ENCODE results near the gene NXPH4. TPM values are rescaled to one million over a fixed set of nuclear protein-coding genes. Genes with fewer than 3 reads are reported as not detected.

Gene NXPH4
- total RNA-seq, 2 donors from 2014 or later, result 0.11 to 0.54 TPM

- Mint-ChIP-seq H3K9me3 (no peaks in the 10 kb centered on the region), H3K36me3 (no peaks in the 10 kb centered on the region), H3K27ac (no peak overlapping the region)
- ATAC-seq, result no peak
- DNase-seq (ENCODE audit: low spot score in 2 of 2), result no peak
Observed at GRCh38 chr12:57221169-57221917, 4.7 kb downstream of the NXPH4 start.

- DNase-seq (ENCODE audit: low spot score in 2 of 2) (no peak), ATAC-seq (no peak)
Observed at GRCh38 chr12:57222286-57223190, 5.9 kb downstream of the NXPH4 start.

GRCh38 chr12:57223191-57224165, 6.9 kb downstream of the NXPH4 start:
- Mint-ChIP-seq H3K36me3 (no peaks in the 10 kb centered on the region), H3K9me3 (no peaks in the 10 kb centered on the region), H3K27ac (no peak overlapping the region)
- ATAC-seq (peak; percentile 40 to 45), DNase-seq (ENCODE audit: low spot score in 2 of 2) (no peak)

More at GRCh38 chr12:57222286-57223190, 5.9 kb downstream of the NXPH4 start:
- Mint-ChIP-seq H3K27ac (no peak overlapping the region), H3K36me3 (no peaks in the 10 kb centered on the region), H3K9me3 (no peaks in the 10 kb centered on the region)

- ATAC-seq (peak; percentile 1 to 2), DNase-seq (ENCODE audit: low spot score in 2 of 2) (no peak)
- no peak overlapping the region for H3K27ac Mint-ChIP-seq
Observed at GRCh38 chr12:57224278-57224972, 7.8 kb downstream of the NXPH4 start.

GRCh38 chr12:57224973-57225679, 8.5 kb downstream of the NXPH4 start:
- Mint-ChIP-seq H3K36me3 (peaks cover 7% of the 10 kb centered on the region in 2 donors), H3K27ac (no peak overlapping the region), H3K9me3 (no peaks in the 10 kb centered on the region)
- peak in 1 of 2 donors; percentile 81 for DNase-seq (ENCODE audit: low spot score in 2 of 2)
- ATAC-seq, result peak; percentile 60 to 75

More at GRCh38 chr12:57224278-57224972, 7.8 kb downstream of the NXPH4 start:
- Mint-ChIP-seq H3K9me3 (no peaks in the 10 kb centered on the region), H3K36me3 (peaks cover under 1% of the 10 kb centered on the region in 2 donors)

- Mint-ChIP-seq H3K27ac (no peak overlapping the region), H3K36me3 (peaks cover 13 to 14% of the 10 kb centered on the region in 2 donors), H3K9me3 (no peaks in the 10 kb centered on the region)
- DNase-seq (ENCODE audit: low spot score in 2 of 2) (no peak), ATAC-seq (no peak)
Observed at GRCh38 chr12:57225680-57226210, 9.2 kb downstream of the NXPH4 start.

- no peak for ATAC-seq
- no peak overlapping the region for H3K27ac Mint-ChIP-seq
- H3K9me3 Mint-ChIP-seq, result no peaks in the 10 kb centered on the region
- DNase-seq (ENCODE audit: low spot score in 2 of 2), result no peak
- peaks cover 21 to 24% of the 10 kb centered on the region in 2 donors for H3K36me3 Mint-ChIP-seq
Observed at GRCh38 chr12:57226588-57227314, 10.2 kb downstream of the NXPH4 start.

- H3K27ac Mint-ChIP-seq, result no peak overlapping the region
- ATAC-seq (no peak), DNase-seq (ENCODE audit: low spot score in 2 of 2) (no peak)
- H3K9me3 Mint-ChIP-seq, result no peaks in the 10 kb centered on the region
- peaks cover 29 to 31% of the 10 kb centered on the region in 2 donors for H3K36me3 Mint-ChIP-seq
Observed at GRCh38 chr12:57227315-57228115, 10.9 kb downstream of the NXPH4 start.

- peak overlapping the region; percentile 97 to 99 for H3K27ac Mint-ChIP-seq
- peaks cover 45 to 47% of the 10 kb centered on the region in 2 donors for H3K36me3 Mint-ChIP-seq
- H3K9me3 Mint-ChIP-seq, result no peaks in the 10 kb centered on the region
- peak; percentile 19 to 42 for ATAC-seq
- DNase-seq (ENCODE audit: low spot score in 2 of 2), result no peak
Observed at GRCh38 chr12:57229046-57229633, 12.5 kb downstream of the NXPH4 start.

GRCh38 chr12:57229634-57230380, 13.2 kb downstream of the NXPH4 start, which contains the start of gene SHMT2:
SHMT2 (plus strand) TSS chr12:57229711; CDS start chr12:57229779, 68 bp downstream.
- Mint-ChIP-seq H3K9me3 (no peaks in the 10 kb centered on the region), H3K36me3 (peaks cover 50 to 52% of the 10 kb centered on the region in 2 donors), H3K27ac (peak within 1 kb of the TSS; percentile 97 to 99)
- ATAC-seq (peak; percentile 65 to 84), DNase-seq (ENCODE audit: low spot score in 2 of 2) (peak; percentile 91 to 94)

GRCh38 chr12:57230381-57231155, 14.0 kb downstream of the NXPH4 start:
- peaks cover 50 to 53% of the 10 kb centered on the region in 2 donors for H3K36me3 Mint-ChIP-seq
- H3K9me3 Mint-ChIP-seq, result no peaks in the 10 kb centered on the region
- DNase-seq (ENCODE audit: low spot score in 2 of 2) (no peak), ATAC-seq (no peak)
- peak overlapping the region; percentile 97 to 99 for H3K27ac Mint-ChIP-seq
